Heart left ventricle (tissue), 16 donors: Measurements from ENCODE around the gene NLRP3. TPM values are rescaled to one million over a fixed set of nuclear protein-coding genes. Genes with fewer than 3 reads are reported as not detected.

ENCODE experiments used
- ATAC-seq, 4 donors: fragments of 200-7000 bp; cut with Tn5 transposase; one replicate each; pipeline ENCODE4 v1.9.1; 2020 to 2022; ENCODE audit warnings: moderate library complexity in 4 of 4, mild to moderate bottlenecking in 3 of 4, moderate number of reproducible peaks in 1 of 4
- DNase-seq, 5 donors: peaks; one replicate each; pipeline ENCODE4 v3.0.0-alpha.2; 2020
- H3K27ac ChIP-seq, 12 donors: fragments of 200-600 bp; sonication (generic) in 4 of 12; one replicate each; pipeline versions ENCODE4 v1.5.0 to v1.8.0; 2016 to 2022; ENCODE audit warnings: mild to moderate bottlenecking in 2 of 12
- H3K27me3 ChIP-seq, 9 donors: fragments of 200-600 bp; sonication (generic) in 2 of 9; one replicate each; pipeline versions ENCODE4 v1.5.1 to v1.8.0; 2016 to 2022; ENCODE audit warnings: mild to moderate bottlenecking in 3 of 9
- H3K36me3 ChIP-seq, 9 donors: fragments of 200-600 bp; sonication (generic) in 2 of 9; one replicate each; pipeline versions ENCODE4 v1.5.0 to v1.8.0; 2018 to 2022; ENCODE audit warnings: mild to moderate bottlenecking in 2 of 9
- H3K4me1 ChIP-seq, 12 donors: fragments of 200-600 bp; sonication (generic) in 4 of 12; one replicate each; pipeline versions ENCODE4 v1.5.0 to v1.8.0; 2016 to 2022; ENCODE audit warnings: mild to moderate bottlenecking in 3 of 12
- H3K4me3 ChIP-seq, 12 donors: fragments of 200-600 bp; sonication (generic) in 4 of 12; one replicate each; pipeline versions ENCODE4 v1.5.0 to v1.8.0; 2017 to 2022; ENCODE audit warnings: mild to moderate bottlenecking in 9 of 12, moderate library complexity in 4 of 12
- H3K9me3 ChIP-seq, 12 donors: fragments of 200-600 bp; sonication (generic) in 4 of 12; one replicate each; pipeline versions ENCODE4 v1.5.0 to v1.8.0; 2016 to 2022; ENCODE audit warnings: mild to moderate bottlenecking in 1 of 12
- POLR2A ChIP-seq, 2 donors: fragments of 450-650 bp; IDR thresholded peaks; one replicate each; pipeline ENCODE4 v1.6.1; 2017; ENCODE audit warnings: antibody characterized with exemption in 2 of 2, mild to moderate bottlenecking in 2 of 2, moderate library complexity in 2 of 2
- WGBS, 4 donors: extraction: QIAGEN DNeasy Blood & Tissue Kit in 2 of 4; methylation state at CpG; one replicate each; pipeline versions ENCODE4 v1.1.5 to v1.1.7; 2013 to 2018; 5-methylcytosine and 5-hydroxymethylcytosine counted together
- intact Hi-C, 10 donors: fragments of 100-400 bp; cut with DNase I; formaldehyde crosslinking; loops; one replicate each; pipeline versions ENCODE4 v1.11.1 to v1.14.2; 2022
- polyA plus RNA-seq, 2 donors: library from polyadenylated mRNA; stranded (reverse); fragments of 200-250 nt; gene quantifications; one replicate each; pipeline ENCODE4 v1.2.3, GENCODE V29; 2013
- total RNA-seq, 9 donors: library from RNA; depleted of rRNA in 2 of 9; stranded (reverse); fragments of >200 nt in 2 of 9; fragmentation: NEBNext Ultra II Directional in 3 of 9; extraction: Animal tissue kit (Norgen Biotek cat#: 25700) in 3 of 9; gene quantifications; one replicate each; pipeline versions ENCODE4 v1.1.0 to v1.2.4, GENCODE V29; 2016 to 2023
- TF ChIP-seq, protein P1 (sequence below), 12 donors: fragments of 200-600 bp; sonication (generic) in 4 of 12; IDR thresholded peaks; one replicate each; pipeline versions ENCODE4 v1.5.0 to v1.8.0; 2018 to 2022; ENCODE audit warnings: antibody characterized with exemption in 12 of 12, mild to moderate bottlenecking in 5 of 12
- donor health status: ischemic (EF 13 %, LVEDD 7.1; RV severe dilation, severe dysfunction).
- donor health status: healthy with polysubstance abuse.
- donor health status: DM: no; HTN: yes; CAD: no.
- donor health status: DM: no; HTN: no; CAD: no.
- donor health status: ischemic (EF 25% LVEDD 6.9; RV normal size, moderate dysfunction).
- donor health status: ischemic (EF 25% LVEDD 5.7; RV mildly dilated, moderate dysfunction).
- donor health status: healthy.
- donor health status: DM: yes; HTN: yes; CAD: no.
- donor health status: ischemic (EF 35%, LVEDD 5.7; RV mildly dilated, moderate dysfunction).
- donor health status: nonischemic (EF 11% LVEDD 7.7; RV severe dilation, severe dysfunction).
- donor health status: DM: yes; HTN: yes; CAD: no.
- donor health status: PGD.
- donor health status: ischemic (EF 29% LVEDD 5.4; RV normal size, mild dysfunction).
- donor health status: nonischemic (EF 23%, LVEDD 6.1; RV moderate dilation, normal function).

The NLRP3 gene
- total and polyA plus RNA-seq, 11 donors: 0.19 to 8.3 (median 0.60) TPM

DNA sequence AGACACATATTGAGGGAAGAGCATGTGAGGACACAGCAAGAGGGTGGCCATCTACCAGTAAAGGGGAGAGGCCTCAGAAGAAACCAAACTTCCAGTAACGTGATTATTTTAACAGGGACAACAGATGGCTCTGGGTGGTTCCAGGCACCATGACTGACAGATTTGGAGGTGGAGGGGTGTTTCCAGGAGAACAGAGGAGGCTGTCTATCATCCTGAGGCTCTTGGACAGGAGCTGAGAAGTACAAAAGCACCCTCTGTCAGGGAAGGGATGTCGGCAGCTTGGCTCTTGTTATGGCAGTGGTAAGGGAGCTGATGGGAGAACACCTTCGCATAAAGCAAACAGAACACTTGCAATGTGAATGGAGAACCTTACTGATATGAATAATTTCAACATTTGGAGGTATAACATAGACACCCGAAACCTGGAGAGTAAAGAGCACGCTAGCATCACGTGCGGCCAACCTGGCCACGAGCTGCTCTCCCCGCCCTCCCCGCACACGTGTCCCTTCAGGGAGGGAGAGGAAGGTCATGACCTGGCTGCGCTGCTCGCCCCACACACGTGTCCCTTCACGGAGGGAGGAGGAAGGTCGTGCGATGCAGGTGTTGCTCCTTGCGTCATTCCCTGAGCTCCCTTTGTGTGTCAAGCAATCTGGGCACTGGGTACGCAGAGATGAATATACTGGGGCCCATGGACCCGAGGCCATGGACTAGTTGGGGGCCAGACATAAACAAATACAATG is 37.5 kb upstream of the NLRP3 start:
- intact Hi-C loops: loop anchor here in 3 of 10 donors (10.0 kb wide), 1 partner anchor 334 kb away; no protein-coding TSS in a partner anchor
- 84 to 92% (median 87%) methylated on average over 20 of the region's 20 CpGs for WGBS, 4 donors
- Histone ChIP-seq H3K4me3 (no peak overlapping the region), H3K9me3 (peaks cover 0 to 5% (median 0%) of the 10 kb centered on the region in 12 donors), H3K27me3 (peaks cover 0 to 5% (median 0%) of the 10 kb centered on the region in 9 donors), H3K36me3 (no peaks in the 10 kb centered on the region), H3K4me1 (peaks cover 0 to 5% (median 0%) of the 10 kb centered on the region in 12 donors), H3K27ac (no peak overlapping the region)
- TF ChIP-seq, protein P1, sequence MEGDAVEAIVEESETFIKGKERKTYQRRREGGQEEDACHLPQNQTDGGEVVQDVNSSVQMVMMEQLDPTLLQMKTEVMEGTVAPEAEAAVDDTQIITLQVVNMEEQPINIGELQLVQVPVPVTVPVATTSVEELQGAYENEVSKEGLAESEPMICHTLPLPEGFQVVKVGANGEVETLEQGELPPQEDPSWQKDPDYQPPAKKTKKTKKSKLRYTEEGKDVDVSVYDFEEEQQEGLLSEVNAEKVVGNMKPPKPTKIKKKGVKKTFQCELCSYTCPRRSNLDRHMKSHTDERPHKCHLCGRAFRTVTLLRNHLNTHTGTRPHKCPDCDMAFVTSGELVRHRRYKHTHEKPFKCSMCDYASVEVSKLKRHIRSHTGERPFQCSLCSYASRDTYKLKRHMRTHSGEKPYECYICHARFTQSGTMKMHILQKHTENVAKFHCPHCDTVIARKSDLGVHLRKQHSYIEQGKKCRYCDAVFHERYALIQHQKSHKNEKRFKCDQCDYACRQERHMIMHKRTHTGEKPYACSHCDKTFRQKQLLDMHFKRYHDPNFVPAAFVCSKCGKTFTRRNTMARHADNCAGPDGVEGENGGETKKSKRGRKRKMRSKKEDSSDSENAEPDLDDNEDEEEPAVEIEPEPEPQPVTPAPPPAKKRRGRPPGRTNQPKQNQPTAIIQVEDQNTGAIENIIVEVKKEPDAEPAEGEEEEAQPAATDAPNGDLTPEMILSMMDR (IDR thresholded peaks at IDR 0.05): no peak
- no peak for TF ChIP-seq POLR2A (IDR thresholded peaks at IDR 0.05)
- DNase-seq (no peak), ATAC-seq (no peak)

DNA sequence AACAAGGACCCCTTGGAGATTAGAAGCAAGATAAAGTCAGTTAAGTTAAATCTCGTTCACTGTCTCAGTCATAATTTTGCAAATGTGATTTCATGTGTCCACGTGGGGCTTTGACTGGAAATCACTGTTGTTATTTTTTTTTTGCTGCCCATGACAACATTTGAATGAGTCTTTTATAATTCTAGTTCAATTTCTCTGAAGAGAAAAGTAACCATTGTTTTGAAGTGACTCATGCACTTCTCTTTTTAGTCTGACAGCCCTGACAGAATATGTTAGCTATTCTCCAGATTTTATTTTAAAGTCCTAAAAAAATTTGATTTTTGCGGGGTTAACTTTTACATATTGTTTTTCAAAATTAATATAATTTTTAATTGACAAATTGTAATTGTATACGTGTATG is 30.7 kb upstream of the NLRP3 start:
- peaks cover 0 to 18% (median 0%) of the 10 kb centered on the region in 12 donors for H3K4me1 ChIP-seq
- WGBS, 4 donors: 74 to 84% (median 77%) methylated on average over 4 of the region's 4 CpGs
- H3K9me3 ChIP-seq: no peaks in the 10 kb centered on the region
- TF ChIP-seq, protein P1 (IDR thresholded peaks at IDR 0.05): no peak
- no peak for TF ChIP-seq POLR2A (IDR thresholded peaks at IDR 0.05)
- no peak overlapping the region for H3K4me3 ChIP-seq
- DNase-seq (no peak), ATAC-seq (no peak)
- no peak overlapping the region for H3K27ac ChIP-seq
- intact Hi-C loops: loop anchor here in 1 of 10 donors (5.0 kb wide), 1 partner anchor 102 kb away; no protein-coding TSS in a partner anchor
- H3K27me3 ChIP-seq: peaks cover 0 to 10% (median 0%) of the 10 kb centered on the region in 9 donors
- H3K36me3 ChIP-seq: no peaks in the 10 kb centered on the region

DNA sequence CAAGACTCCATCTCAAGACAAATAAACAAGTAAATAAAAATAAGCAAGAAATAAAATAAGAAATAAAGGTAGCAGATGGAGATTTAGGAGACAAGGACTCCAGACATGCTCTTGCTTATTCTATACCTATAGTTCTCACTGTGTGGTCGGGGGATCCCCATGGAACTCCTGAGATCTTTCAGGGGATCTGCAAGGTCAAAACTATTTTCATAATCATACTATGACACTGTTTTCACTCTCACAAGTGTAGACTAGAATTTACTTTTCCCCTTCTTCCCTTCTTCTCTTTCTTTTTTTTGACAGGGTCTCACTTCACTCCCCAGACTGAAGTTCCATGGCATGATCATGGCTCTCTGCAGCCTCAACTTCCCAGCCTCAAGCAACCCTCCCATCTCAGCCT is 29.8 kb upstream of the NLRP3 start:
- intact Hi-C loops: loop anchor here in 1 of 10 donors (5.0 kb wide), 1 partner anchor 101 kb away; no protein-coding TSS in a partner anchor
- Histone ChIP-seq H3K36me3 (no peaks in the 10 kb centered on the region), H3K27ac (no peak overlapping the region), H3K9me3 (no peaks in the 10 kb centered on the region), H3K27me3 (peaks cover 0 to 10% (median 0%) of the 10 kb centered on the region in 9 donors), H3K4me3 (no peak overlapping the region), H3K4me1 (peaks cover 0 to 26% (median 0%) of the 10 kb centered on the region in 12 donors)
- 76 to 96% (median 78%) methylated on average over 1 of the region's 1 CpG for WGBS, 4 donors
- TF ChIP-seq, protein P1 (IDR thresholded peaks at IDR 0.05): no peak
- TF ChIP-seq POLR2A (IDR thresholded peaks at IDR 0.05): no peak
- ATAC-seq (no peak), DNase-seq (no peak)

DNA sequence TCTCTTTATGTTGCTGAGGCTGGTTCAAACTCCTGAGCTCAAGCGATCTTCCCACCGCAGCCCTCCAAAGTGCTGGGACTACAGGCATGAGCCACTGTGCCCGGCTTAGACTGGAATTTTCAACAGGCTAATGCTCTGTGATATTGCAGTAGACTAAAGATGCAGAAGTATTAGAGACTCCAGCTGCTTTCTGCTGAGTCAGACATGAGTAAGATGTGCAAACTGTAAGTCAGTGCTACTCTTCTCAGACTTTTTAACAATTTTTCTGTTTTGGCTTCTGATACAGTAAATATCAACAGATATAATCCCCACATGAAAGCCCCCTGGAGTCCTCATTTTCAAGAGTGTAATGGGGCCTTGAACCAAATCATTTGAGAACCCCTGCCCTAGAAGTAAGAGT is 29.3 kb upstream of the NLRP3 start:
- no peak for TF ChIP-seq POLR2A (IDR thresholded peaks at IDR 0.05)
- TF ChIP-seq, protein P1 (IDR thresholded peaks at IDR 0.05): no peak
- Histone ChIP-seq H3K27me3 (peaks cover 0 to 10% (median 0%) of the 10 kb centered on the region in 9 donors), H3K27ac (no peak overlapping the region), H3K4me1 (peaks cover 0 to 26% (median 0%) of the 10 kb centered on the region in 12 donors), H3K9me3 (no peaks in the 10 kb centered on the region), H3K36me3 (no peaks in the 10 kb centered on the region), H3K4me3 (no peak overlapping the region)
- 80 to 92% (median 86%) methylated on average over 3 of the region's 3 CpGs for WGBS, 4 donors
- ATAC-seq (peak in 1 of 4 donors; percentile 41), DNase-seq (no peak)
- intact Hi-C loops: loop anchor here in 1 of 10 donors (5.0 kb wide), 1 partner anchor 101 kb away; no protein-coding TSS in a partner anchor
